GM21367 (cell line): Measurements from ENCODE around the gene WNT7B.
"Not testable (repeated sequence)": the region's sequence is repeated elsewhere in the genome, so short reads cannot be mapped to it uniquely, and the experiment has no call there.

Experiments used
- ATAC-seq: cut with Tn5 transposase; IDR thresholded peaks from one replicate; pipeline ENCODE4 v1.9.1; 2021; ENCODE audit not compliant: unreplicated experiment

Gene WNT7B

DNA sequence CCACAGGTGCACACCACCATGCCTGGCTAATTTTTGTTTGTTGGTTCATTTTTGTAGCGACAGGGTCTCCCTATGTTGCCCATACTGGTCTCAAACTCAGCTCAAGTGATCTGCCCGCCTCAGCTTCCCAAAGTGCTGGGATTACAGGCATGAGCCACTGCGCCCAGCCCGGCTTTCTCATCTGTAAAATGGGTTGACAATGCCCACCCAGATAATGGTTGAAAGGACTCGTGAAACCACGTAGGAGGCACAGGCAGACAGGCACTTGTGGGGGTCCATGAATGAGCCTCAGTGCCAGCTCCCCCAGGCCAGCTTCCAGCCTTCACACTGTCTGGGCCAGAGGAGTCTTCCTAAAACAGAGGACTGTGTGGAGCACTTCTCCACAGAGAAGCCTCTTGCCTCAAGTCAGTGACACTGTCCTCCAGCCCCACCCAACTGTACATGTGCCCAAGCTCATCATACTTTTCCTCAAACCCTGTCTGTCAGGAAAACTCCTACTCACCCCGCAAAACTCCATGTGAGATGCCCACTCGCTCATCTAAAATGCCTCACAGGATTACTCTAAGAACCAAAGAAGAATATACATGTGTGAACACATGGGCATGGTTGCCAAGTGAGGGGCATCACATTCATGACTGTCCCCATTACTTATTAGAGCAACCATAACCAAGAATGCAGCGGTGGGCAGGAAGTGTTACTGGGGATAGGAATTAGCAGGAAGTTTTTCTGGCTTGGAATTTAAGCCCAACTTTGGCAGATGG is 32.1 kb upstream of the WNT7B start:
- no peak for ATAC-seq

DNA sequence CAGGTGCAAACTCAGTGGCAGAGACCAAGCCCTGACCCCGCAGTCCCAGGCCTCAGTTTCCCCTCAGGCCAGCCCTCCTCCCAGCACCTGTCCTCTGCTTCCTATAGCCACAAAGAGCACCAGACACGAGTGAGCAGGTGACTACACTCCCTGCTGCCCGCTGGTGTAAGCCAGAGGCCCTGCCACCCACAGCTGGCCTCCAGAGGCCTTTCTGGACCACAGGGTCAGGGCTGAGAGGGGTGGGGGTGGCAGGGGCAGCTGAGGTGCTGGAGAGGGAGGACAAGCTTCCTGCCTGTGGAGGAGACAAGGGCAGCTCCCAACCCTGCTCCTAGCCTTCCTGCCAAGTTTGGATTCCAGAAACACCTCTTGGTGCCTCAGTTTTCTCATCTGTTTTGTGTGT is 31.3 kb upstream of the WNT7B start:
- no peak for ATAC-seq

DNA sequence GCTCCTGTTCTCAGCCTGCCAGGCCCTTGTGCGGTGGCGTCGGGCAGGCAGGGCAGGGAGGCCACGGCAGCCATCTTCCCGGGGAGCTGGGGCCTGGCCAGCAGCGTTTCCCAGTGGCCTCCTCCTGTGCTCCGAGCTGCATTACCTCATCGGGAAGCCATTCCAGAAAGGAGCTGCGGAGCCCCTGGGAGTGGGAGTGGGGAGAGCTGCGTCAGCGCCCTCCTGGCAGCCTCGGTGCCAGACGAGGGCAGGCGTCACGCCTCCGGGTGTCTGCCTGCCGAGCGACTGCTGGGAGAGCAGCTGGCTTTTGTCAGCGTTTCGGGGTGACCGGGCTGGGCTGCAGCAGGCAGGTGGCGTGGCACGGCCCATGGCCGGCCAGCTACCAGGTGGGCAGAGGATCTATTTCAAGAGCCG is 30.9 kb upstream of the WNT7B start:
- no peak for ATAC-seq

DNA sequence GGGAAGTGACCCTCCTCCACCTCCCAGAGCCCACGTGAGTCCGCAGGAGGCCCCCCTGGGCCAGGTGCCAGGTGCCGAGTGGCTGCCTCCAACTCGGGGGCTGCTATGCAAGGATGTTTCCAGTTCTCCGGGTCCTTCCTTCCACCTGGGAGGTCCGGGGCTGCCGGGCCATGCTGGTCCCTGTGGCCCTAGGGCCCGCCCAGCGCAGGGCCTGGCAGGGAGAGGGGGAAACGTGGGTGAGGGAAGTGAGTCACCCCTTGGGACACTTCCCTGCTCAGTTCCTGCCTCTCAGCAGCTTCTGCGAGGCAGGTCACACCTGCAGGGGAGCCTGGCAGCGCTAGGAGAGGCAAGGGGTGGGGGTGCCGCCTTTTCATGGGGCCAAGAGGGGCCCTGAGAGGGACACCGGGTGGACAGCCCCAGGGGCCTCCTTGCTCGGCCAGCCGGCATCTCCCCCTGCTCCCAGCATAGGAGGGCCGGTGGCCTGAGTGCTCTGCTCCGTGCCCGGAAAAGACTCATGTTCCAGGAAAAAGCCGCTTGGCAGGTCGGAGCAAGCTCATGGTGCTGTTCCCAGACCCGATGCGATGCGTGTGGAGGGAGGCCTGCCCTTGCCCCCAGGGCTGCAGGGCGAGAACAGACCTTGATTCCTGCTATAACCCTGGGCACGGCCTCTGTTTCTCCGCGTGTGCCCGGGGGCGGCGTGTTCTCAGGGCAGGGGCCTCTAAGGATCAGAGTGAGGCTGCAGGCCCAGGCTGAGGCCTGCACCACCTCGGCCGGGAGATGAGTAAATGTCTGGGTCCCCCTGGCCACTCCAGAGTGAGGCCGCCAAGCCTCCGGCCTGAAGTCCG is 30.3 kb upstream of the WNT7B start:
- ATAC-seq, result no peak

DNA sequence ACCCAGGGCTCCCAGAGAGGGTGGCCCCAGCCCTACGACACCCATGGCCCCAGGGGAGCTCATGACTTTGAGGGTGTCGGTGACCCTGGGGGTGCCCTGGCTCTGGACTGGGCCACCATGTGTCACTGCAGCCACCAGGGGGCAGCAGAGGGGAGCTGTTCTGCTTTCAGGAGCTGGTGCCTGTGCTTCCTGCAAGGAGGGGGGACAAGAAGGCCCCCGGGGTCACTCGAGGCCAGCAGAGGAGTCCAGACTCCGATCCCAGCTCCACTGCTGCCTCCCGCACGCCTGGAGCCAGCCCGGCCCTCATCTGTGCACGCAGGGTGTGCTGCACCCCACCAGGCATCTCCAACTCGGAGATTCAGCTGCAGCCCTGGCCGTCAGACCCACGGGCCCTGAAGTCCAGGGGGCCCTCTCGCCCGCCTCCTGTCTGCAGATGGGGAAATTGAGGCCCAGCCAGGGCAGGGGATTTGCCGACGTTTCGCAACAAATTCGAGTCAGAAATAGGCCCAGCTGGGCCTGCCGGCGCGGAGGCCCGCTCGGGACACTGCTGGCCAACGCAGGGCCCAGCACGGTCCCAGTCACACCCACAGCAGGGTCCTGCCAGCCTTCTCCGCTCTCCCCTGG is 29.5 kb upstream of the WNT7B start:
- ATAC-seq, result no peak

DNA sequence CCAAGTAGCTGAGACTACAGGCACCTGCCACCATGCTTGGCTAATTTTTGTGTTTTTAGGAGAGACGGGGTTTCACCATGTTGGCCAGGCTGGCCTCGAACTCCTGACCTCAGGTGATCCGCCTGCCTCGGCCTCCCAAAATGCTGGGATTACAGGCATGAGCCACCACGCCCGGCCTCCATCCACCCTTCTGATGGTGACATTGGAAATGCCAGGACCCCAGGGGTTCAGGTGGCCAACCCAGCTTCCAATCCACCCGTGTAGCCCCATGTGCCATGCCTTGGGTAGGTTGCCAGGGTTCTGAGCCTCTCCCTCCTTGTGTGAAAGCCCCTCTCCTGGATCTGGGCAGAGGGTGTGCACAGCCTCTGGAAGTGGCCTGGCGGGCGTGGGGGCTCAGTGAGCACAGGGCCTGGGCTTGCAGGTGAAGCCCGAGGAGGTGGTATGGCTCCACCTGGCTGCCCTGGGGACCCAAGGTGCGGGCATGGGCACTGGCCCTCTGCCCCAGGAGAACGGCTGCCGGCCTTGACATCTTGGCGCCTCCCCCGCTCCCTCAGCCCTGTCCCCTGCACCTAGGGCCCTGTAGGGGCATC is 28.2 kb upstream of the WNT7B start:
- ATAC-seq, result not testable (repeated sequence)

DNA sequence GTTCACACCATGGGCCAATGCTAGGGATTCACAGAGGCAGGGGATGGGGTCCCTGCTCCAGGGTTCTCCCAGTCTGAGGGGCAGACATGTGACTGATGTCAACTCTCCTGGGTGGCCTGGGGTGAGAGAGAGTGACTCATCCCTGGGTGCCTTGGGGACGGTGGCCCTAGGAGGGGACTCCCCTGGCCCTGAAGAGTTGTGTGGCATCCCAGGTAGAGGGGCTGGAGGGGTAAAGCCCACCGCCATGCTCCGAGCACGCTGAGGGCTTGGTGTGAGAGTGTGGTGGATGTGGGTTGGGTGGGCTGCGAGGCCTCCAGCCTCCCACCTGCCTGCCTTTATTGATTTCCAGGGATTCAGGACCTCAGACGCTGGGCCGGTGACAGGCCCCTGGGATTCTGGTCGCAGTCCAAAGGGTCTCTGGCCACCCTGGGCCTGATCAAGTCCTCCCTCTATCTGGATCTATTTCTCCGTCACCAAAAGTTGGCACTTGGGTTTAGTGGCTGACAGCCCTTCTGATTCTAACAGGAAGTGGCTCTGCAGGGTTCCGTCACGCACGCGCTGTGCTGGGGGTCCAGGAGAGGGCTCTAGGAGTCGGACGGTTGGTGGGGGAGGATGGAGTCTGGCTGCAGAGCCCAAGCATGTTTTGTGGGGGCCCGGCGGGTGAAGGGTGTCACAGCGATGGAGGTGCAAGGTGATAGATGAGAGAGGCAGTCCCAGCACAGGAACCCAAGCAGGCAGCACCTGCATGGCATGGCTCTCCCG is 27.3 kb upstream of the WNT7B start:
- no peak for ATAC-seq

DNA sequence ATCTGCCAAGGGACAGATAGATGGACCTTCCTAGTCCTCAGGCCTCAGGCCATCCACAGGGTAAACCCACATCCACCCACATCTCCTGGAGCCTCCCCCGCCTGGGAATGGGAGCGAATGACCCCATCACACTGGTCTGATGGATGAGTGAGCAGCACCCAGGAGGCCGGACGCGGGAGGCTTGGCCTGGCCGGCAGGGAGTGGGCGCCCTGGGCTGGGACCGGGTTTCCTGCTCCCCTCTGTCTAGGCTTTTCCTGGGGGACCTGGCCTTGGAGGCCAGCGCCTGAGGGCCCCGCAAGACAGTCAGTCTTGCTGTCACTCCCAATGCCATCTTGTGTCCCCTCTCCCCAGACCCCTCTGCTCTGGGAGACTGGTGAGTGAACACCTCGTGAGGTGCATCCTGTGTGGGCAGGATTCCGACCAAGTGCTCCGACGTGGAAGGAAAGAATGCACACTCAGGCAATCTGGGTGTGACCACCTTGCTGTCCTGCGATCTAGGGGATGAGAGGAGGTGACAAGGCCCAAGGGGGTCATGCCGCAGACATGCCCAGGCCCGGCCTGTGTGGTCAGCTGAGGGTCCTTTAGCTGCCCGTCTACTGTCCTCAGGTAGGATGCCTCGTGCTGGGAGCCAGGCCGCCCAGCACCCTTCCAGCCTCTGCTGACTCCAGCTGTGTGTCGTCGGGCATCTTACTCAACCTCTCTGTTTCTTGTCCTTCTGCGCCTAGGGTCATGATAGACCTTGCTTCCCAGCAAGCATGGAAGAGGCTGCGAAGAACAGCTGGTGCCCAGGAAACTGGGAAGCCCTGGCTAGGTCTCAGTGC is 26.5 kb upstream of the WNT7B start:
- ATAC-seq, result no peak

DNA sequence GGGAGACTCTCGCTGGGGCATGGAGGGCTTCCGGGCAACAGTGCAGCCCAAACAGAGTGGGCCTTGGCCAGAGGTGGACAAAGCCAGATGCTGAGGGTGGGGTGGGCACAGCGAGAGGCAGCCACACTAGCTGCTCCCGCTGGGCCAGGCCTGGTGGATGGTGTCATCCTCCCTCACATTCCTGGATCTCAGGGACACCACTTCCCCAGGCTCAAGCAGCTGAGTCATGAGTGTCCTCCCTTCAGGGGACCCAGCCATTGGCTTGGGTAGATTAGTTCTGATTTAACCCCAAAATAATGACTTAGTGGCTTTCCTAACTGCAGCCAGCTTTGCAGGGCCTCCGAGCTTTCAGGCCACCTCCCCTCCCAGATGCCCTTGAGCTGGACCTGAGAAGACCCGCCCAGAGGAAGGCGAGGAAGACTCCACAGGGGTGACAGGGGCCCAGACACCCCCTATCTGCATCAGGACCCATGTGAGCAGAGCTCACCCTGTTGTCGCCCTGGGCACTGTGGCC is 25.9 kb upstream of the WNT7B start:
- ATAC-seq, result no peak

DNA sequence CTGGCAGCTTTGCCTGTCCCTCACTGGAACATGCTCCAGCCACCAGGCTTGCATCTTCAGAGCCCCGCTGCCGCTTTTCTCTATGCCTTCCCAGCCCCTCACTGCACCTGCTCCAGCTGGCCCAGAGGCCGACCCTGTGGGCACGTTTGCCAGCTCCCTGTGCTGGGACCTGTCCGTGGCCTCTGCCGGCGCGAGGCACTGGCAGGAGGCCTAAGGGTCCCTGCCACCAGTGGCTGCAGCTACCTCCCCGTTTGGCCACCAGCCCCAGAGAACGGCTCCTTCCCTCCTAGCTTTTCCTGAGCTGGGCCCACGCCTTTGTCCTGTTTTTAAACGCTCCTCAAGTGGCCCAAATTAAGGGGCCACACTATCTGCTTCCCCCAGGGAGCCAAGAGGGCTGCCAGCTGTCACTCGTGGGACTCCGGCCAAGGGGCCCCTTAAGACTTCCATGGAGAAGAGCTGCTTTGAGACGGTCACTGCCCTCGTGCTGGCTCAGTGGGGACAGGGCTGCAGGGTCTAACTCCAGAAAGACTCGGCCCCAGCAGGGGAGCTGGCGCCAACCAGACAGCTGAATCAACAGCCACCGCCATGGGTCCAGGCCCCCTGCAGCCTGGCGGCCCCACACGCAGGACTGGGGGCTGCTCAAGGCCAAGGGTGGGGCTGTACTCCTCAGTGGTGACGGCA is 24.6 kb upstream of the WNT7B start:
- no peak for ATAC-seq

DNA sequence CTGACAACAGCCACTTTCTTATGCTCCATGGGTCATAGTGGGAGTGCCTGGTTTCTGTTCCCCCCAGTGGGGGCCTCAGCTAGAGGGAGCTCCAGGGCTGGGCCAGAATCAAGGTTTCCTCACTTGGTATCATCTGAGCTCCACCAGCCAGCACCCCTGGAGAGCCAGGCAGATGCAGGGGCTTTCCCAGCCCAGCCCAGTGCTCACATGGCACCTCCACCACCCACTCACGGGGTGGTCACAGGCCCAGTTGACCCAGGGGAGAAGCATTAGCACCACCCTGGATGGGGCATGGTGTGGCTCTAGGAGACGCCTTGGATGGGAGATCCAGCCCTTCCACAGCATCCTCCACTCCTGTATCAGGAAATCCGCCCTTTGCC is 24.1 kb upstream of the WNT7B start:
- no peak for ATAC-seq

DNA sequence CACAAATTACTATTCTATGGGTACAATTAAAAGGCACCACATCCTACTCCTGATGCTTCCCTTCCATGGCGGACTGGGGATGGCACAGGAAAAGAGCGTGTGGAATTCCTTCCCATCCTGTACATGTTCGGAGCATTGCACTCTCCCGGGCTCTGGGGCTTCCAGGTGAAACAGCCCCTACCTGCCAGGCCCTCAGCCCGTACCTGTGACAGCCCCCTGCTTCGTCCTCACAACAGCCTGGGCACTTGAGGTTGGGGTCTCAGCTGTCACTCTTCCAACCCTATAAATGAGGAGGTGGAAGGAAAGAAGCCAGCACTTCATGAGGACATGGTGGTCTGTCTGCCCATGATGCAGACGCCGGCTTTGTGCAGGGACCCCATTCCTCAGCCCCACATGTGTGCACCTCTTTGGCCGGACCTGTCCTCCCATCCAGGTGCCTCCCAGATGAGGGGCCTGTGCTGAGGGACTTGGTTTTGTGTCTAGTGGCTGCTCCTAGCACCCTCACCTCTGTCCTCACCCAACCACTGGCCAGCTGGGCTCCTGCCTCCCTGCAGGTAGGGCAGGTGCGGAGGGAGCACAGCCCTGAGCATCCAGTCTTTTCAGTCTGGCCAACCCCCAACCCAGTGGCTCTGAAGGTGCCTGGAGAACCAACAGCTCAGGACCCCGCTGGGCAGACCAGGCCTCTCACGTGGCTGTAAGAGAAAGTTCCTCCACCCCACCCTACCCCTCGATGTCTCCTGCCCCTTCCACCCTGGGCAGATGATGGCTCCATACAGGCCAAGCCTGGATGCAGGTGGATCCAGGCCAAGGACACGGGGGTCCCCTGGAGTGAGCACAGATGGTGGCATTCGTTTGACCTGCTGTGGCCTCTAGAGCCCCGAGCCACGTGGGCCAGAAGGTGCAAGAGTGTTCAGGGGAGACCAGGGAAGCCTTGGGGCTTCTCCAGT is 23.4 kb upstream of the WNT7B start:
- no peak for ATAC-seq

DNA sequence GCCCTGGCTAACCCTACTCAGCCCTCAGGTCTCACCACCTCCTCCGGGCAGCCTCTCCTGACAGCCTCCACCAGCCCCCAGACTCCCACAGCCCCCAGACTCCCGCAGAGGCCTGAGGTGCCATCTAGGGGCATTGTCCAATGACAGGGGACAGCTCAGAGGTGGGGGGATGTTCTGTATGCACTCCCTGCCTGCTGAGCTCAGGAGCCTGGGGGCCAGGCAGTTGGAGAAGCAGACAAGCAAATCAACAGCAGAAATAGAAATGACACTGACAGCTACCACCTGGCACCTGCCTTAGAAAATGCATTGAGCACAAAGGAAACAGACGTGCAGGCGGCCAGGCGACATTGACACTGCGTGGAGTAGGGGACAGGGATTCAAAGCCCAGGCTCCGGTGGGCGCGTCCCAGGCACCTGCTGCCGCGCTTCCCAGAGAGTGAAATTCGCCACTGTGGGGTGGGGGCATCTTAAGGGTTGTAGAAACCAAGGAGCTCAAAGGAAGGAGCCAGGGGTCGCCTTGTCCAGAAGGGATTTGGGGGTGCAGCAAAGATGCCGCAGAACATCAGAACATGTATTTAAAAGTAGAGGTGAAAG is 22.5 kb upstream of the WNT7B start:
- no peak for ATAC-seq

DNA sequence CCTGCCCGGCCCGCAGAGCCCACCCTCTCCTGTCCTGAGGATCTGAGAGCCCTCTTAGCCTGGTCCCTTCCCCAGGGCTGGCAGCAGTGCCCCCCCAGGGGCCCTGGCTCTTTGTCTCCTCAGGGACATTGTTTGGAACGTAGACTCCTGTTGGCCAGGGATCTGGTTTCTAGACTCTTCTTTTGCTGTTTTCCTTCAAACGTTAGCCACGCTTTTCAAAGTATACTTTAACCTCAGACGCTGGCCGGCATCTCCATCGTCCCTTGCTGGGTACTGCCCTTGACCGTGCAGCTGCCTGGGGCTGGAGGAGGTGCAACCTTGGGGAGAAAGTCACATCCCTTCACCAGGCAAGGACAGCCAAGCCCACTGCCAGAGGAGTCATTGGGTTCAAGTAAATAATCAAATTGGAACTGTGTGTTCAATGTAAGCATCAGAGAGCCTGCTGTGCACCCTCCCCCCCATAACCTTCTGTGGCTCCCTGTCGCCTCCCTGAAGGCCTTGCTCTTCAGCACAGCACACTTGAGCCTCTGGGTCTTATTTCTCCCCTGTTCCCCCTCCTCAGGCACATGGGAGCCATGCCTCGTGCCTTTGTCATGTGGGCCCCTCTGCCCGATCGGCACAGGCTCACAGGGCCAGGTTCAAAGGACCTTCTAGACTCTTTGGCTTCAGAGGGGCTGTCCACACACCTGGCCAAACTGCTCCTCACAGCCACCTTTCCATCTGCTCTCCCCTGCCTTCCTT is 21.8 kb upstream of the WNT7B start:
- ATAC-seq, result no peak

DNA sequence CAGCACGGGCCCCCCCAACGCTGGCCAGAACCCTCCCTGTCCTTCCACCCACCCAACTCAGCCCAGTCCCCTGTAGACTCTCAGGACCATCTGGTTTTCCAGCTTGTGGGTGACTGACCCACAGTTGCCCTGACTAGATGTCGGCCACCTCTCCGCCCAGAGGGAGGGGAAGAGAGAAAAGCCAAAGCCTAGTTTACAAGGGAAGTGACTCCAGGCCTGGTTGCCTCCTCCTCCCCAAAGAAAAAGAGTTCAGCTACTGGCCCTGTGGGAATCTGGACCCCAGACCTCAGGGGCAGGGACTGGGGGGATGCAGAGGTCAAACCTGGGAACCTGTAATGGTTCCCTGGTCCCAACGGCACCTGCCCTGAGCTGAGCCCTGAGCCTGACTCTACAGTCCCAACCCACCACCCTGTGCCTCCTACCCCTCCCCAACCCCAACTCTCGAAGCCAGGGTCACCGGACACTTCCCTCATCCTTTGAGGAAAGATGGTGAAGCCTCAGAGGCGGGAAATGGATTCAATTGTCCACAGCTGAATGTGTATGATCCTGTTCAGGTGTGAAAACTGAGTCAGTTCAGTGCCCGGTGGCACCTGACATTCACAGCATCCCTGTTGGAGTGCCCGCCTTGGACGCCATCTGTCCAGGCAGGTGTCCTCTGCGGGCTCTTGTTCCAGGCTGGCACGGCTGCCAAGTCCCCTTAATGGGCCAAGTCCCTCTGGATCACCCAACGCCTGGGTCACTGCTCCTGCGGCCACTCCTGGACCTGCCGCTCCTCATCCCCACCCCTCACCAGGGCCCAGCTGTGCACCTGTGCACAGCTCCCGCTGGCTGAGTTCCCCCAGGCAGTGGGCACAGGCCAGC is 21.0 kb upstream of the WNT7B start:
- no peak for ATAC-seq
